Stimulated activated CD8-positive, alpha-beta memory T cell treated with anti-CD3 and anti-CD28 coated beads, Interleukin-4, amount 100 ng/mL, for 48 hours (primary cell): Measurements from ENCODE around the gene HPD.
"Not testable (repeated sequence)": the region's sequence is repeated elsewhere in the genome, so short reads cannot be mapped to it uniquely, and the experiment has no call there.

ENCODE experiments used
- DNase-seq: peaks from one replicate; pipeline ENCODE4 v3.0.0-alpha.2; 2020

Gene HPD

GRCh38 chr12:121797937-121798786, 60.5 kb downstream of the HPD start:
- DNase-seq = no peak

GRCh38 chr12:121796855-121797751, 61.6 kb downstream of the HPD start:
- DNase-seq = no peak

GRCh38 chr12:121795034-121795968, 63.4 kb downstream of the HPD start:
- DNase-seq = peak; percentile 94

- peak; percentile 60 for DNase-seq
Observed at GRCh38 chr12:121794534-121795033, 64.1 kb downstream of the HPD start.

GRCh38 chr12:121793838-121794533, 64.7 kb downstream of the HPD start:
- DNase-seq = peak; percentile 96

- DNase-seq = peak; percentile 82
Observed at GRCh38 chr12:121793440-121793837, 65.2 kb downstream of the HPD start, which contains the start of gene RHOF. TSS of gene RHOF (minus strand) at chr12:121793688. CDS start at chr12:121793633, 55 bp downstream.

GRCh38 chr12:121792607-121793439, 65.8 kb downstream of the HPD start:
- peak; percentile 74 for DNase-seq

GRCh38 chr12:121791671-121792551, 66.7 kb downstream of the HPD start:
- peak; percentile 58 for DNase-seq

GRCh38 chr12:121790785-121791184, 67.9 kb downstream of the HPD start:
- DNase-seq = not testable (repeated sequence)

- DNase-seq = peak; percentile 93
Observed at GRCh38 chr12:121789800-121790728, 68.6 kb downstream of the HPD start.
